Ascending aorta (tissue), 2 donors: ENCODE data around the gene CDR2L. TPM values are rescaled to one million over a fixed set of nuclear protein-coding genes. Genes with fewer than 3 reads are reported as not detected.

Experiments used
- DNase-seq, 2 donors: peaks; one replicate each; pipeline ENCODE4 v3.0.0-alpha.2; 2019; ENCODE audit warnings: low spot score in 2 of 2
- H3K27ac ChIP-seq, 2 donors: fragments of 200-600 bp; sonication (generic); one replicate each; pipeline ENCODE4 v1.5.1; 2016 to 2017; ENCODE audit warnings: mild to moderate bottlenecking in 1 of 2
- H3K27me3 ChIP-seq: fragments of 200-600 bp; sonication (generic); one replicate; pipeline ENCODE4 v1.5.1; 2017
- H3K36me3 ChIP-seq, 2 donors: fragments of 200-600 bp; sonication (generic); one replicate each; pipeline ENCODE4 v1.5.1; 2016
- H3K4me1 ChIP-seq, 2 donors: fragments of 200-600 bp; sonication (generic); one replicate each; pipeline ENCODE4 v1.5.1; 2016 to 2017; ENCODE audit warnings: mild to moderate bottlenecking in 1 of 2
- H3K4me3 ChIP-seq, 2 donors: fragments of 200-600 bp; sonication (generic); one replicate each; pipeline ENCODE4 v1.5.1; 2016 to 2017; ENCODE audit warnings: mild to moderate bottlenecking in 1 of 2
- H3K9me3 ChIP-seq, 2 donors: fragments of 200-600 bp; sonication (generic); one replicate each; pipeline ENCODE4 v1.5.1; 2016
- CTCF ChIP-seq, 3 experiments: fragments of 200-600 bp in 2 of 3; fragments of 450-650 bp in 1 of 3; sonication (generic) in 2 of 3; IDR thresholded peaks; one replicate each; pipeline ENCODE4 v1.5.1; 2016 to 2019; ENCODE audit warnings: antibody characterized with exemption in 3 of 3, mild to moderate bottlenecking in 1 of 3, moderate library complexity in 1 of 3
- intact Hi-C: fragments of 100-400 bp; cut with DNase I; formaldehyde crosslinking; loops from one replicate; pipeline ENCODE4 v1.15.1; 2023
- total RNA-seq: library from RNA; depleted of rRNA; stranded (reverse); fragments of >200 nt; gene quantifications from one replicate; pipeline ENCODE4 v1.1.0, GENCODE V29; 2016

Gene CDR2L
- total RNA-seq, 1 donor from 2014 or later: 54.7 TPM

DNA sequence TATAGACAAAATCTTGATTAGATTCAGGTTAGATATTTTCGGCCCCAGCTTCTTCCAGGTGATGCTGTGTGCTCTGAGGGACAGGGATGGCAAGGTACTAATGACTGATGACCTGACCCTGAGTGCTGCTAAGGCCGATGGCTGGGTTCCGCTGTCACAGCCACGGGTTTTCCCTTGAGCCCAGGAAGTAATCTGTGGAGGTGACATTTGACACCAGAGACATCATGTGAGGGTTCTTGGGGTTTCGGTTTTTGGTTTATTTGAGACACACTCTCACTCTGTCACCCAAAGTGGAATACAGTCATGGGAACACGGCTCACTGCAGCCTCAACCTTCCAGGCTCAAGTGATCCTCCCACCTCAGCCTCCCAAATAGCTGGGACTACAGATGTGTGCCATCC lies 41.9 kb upstream of the CDR2L start:
- no peaks in the 10 kb centered on the region for H3K4me1 ChIP-seq
- H3K36me3 ChIP-seq: no peaks in the 10 kb centered on the region
- no peak overlapping the region for H3K27ac ChIP-seq
- H3K9me3 ChIP-seq: no peaks in the 10 kb centered on the region
- DNase-seq: no peak
- intact Hi-C loops: no loop called here
- no peak overlapping the region for H3K4me3 ChIP-seq
- no peak for TF ChIP-seq CTCF (IDR thresholded peaks at IDR 0.05)
- no peaks in the 10 kb centered on the region for H3K27me3 ChIP-seq

DNA sequence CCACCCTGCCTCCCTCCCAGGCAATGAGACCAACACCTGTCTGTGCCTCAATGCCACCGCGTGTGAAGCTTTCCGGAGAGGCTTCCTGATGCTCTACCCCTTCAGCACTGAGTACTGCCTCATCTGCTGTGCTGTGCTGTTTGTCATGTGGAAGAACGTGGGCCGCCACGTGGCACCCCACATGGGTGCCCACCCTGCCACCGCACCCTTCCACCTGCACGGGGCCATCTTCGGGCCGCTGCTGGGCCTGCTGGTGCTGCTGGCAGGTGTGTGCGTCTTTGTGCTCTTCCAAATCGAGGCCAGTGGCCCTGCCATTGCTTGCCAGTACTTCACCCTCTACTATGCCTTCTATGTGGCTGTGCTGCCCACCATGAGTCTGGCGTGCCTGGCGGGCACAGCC lies 40.8 kb upstream of the CDR2L start:
- H3K4me1 ChIP-seq: no peaks in the 10 kb centered on the region
- no peak for DNase-seq
- no peaks in the 10 kb centered on the region for H3K27me3 ChIP-seq
- no peaks in the 10 kb centered on the region for H3K36me3 ChIP-seq
- TF ChIP-seq CTCF (IDR thresholded peaks at IDR 0.05): no peak
- no peak overlapping the region for H3K4me3 ChIP-seq
- no peaks in the 10 kb centered on the region for H3K9me3 ChIP-seq
- intact Hi-C loops: no loop called here
- H3K27ac ChIP-seq: no peak overlapping the region

DNA sequence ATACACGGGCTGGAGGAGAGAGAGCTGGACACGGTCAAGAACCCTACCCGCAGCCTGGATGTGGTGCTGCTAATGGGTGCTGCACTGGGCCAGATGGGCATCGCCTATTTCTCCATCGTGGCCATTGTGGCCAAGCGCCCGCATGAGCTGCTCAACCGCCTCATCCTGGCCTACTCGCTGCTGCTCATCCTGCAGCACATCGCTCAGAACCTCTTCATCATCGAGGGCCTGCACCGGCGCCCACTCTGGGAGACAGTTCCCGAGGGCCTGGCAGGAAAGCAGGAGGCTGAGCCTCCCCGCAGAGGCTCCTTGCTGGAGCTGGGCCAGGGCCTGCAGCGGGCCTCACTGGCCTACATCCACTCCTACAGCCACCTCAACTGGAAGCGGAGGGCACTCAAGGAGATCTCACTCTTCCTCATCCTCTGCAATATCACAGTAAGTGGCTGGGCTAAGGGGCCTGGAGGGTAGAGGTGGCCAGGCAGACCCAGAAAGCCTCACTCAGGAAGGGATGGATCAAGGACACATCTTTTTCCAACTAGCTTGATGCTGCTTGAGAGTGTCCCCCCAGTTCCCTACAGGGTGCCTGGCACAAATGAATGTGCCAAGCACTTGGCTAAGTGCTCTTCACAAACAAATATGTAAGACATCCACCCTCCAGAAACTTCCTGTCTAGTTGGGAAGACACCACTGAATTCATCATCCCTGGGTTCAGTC lies 40.2 kb upstream of the CDR2L start:
- intact Hi-C loops: no loop called here
- Histone ChIP-seq H3K27me3 (no peaks in the 10 kb centered on the region), H3K27ac (no peak overlapping the region), H3K4me1 (no peaks in the 10 kb centered on the region), H3K36me3 (no peaks in the 10 kb centered on the region), H3K4me3 (no peak overlapping the region), H3K9me3 (no peaks in the 10 kb centered on the region)
- DNase-seq: no peak
- no peak for TF ChIP-seq CTCF (IDR thresholded peaks at IDR 0.05)

DNA sequence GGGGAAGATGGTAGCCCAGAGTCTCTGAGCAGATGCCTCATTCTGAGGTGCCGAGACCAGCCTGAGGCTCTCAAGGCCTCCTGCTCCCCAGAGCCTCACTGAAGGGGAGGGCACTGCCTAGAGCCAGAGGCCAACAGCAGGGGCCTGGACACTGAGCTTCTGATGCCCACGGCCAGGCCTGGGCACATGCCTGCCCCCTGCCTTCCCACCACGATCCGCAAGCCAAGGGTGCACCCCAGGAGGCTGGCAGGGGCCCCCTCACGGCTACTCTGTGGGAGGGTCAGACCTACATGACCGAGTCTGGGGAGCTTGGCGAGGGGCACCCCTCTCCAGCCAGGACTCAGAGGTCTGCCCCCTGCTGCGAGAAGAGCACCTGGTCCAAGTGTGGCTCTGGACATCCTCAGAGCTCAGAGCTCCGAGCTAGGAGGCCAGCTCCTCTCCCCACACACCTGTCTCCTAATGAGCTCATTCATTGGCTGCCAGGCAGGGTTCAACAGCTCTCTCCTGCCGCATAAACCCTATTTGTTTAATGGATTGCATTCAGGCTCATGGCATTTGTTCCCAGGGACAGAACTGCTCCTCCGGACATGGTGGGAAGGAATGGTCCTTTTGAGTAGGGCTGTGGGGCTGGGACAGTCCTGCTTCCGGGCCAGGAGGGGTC lies 37.8 kb upstream of the CDR2L start:
- no peak overlapping the region for H3K27ac ChIP-seq
- H3K4me1 ChIP-seq: no peaks in the 10 kb centered on the region
- no peaks in the 10 kb centered on the region for H3K27me3 ChIP-seq
- no peak overlapping the region for H3K4me3 ChIP-seq
- intact Hi-C loops: no loop called here
- no peak for DNase-seq
- no peaks in the 10 kb centered on the region for H3K36me3 ChIP-seq
- no peak for TF ChIP-seq CTCF (IDR thresholded peaks at IDR 0.05)
- no peaks in the 10 kb centered on the region for H3K9me3 ChIP-seq

DNA sequence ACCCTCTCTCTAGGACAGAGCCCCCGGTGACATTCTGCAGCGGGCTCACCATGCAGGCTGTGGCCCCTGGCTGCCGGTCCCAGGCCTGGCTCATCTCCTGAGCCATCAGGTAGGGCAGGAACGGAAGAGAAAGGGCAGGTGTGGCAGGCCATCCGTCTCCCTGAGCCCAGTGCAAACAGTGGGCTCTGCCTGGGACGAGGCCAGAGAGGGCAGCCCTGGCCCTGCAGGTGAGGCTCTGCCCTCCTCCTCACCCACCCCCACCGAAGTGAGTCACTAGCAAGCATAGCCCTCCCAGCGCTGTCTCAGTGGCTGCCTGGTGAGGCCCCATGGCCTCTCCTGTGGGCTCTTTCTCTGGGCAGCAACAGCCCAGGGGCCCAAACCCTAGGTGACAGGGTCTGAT lies 37.2 kb upstream of the CDR2L start:
- no peak for DNase-seq
- no peaks in the 10 kb centered on the region for H3K4me1 ChIP-seq
- H3K27ac ChIP-seq: no peak overlapping the region
- H3K4me3 ChIP-seq: no peak overlapping the region
- no peaks in the 10 kb centered on the region for H3K27me3 ChIP-seq
- intact Hi-C loops: no loop called here
- H3K36me3 ChIP-seq: no peaks in the 10 kb centered on the region
- TF ChIP-seq CTCF (IDR thresholded peaks at IDR 0.05): no peak
- H3K9me3 ChIP-seq: no peaks in the 10 kb centered on the region
